Testis (tissue), 2 donors: ENCODE data around the gene OSGEP.

Experiments used
- POLR2A ChIP-seq: fragments of 450-650 bp; IDR thresholded peaks from one replicate; pipeline ENCODE4 v1.6.1; 2017; ENCODE audit warnings: antibody characterized with exemption, mild to moderate bottlenecking, moderate library complexity
- TF ChIP-seq, protein P1 (sequence below), 3 experiments: fragments of 450-650 bp in 2 of 3; fragments of 200-600 bp in 1 of 3; sonication (generic) in 1 of 3; IDR thresholded peaks; one replicate each; pipeline ENCODE4 v1.5.1; 2016 to 2019; ENCODE audit warnings: antibody characterized with exemption in 3 of 3, mild to moderate bottlenecking in 2 of 3, moderate library complexity in 1 of 3

DNA sequence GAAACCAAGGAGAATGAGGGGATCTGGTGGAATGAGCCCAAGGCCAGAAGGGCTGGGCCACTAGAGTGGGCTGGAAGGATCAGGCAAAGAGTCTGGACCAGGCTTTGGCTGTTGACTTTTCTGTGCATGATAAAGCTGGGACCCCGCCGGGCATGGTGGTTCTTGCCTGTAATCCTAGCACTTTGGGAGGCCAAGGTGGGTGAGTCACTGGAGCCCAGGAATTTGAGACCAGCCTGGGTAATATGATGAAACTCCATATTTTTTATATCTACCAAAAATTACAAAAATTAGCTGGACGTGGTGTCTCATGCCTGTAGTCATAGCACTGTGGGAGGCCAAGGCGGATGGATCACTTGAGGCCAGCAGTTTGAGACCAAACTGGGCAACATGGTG is 18.3 kb downstream of the OSGEP start:
- TF ChIP-seq POLR2A: no peak
- TF ChIP-seq, protein P1, sequence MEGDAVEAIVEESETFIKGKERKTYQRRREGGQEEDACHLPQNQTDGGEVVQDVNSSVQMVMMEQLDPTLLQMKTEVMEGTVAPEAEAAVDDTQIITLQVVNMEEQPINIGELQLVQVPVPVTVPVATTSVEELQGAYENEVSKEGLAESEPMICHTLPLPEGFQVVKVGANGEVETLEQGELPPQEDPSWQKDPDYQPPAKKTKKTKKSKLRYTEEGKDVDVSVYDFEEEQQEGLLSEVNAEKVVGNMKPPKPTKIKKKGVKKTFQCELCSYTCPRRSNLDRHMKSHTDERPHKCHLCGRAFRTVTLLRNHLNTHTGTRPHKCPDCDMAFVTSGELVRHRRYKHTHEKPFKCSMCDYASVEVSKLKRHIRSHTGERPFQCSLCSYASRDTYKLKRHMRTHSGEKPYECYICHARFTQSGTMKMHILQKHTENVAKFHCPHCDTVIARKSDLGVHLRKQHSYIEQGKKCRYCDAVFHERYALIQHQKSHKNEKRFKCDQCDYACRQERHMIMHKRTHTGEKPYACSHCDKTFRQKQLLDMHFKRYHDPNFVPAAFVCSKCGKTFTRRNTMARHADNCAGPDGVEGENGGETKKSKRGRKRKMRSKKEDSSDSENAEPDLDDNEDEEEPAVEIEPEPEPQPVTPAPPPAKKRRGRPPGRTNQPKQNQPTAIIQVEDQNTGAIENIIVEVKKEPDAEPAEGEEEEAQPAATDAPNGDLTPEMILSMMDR (IDR thresholded peaks at IDR 0.05): no peak
